B cell (primary cell): Measurements from ENCODE around the gene CR1L. TPM values are rescaled to one million over a fixed set of nuclear protein-coding genes. Genes with fewer than 3 reads are reported as not detected.

ENCODE experiments used
- ATAC-seq: fragments of 200-7000 bp; cut with Tn5 transposase; one replicate; pipeline ENCODE4 v1.10.0; 2021; ENCODE audit warnings: low read depth, mild to moderate bottlenecking, moderate number of reproducible peaks, moderate library complexity
- CTCF ChIA-PET: fragments of 350-600 bp; sonication (Branson Sonifier 250); formaldehyde crosslinking; loops from one replicate; lab custom pipeline; 2021; ENCODE audit warnings: antibody characterized with exemption, inconsistent platforms; lab: Charles Lee
- POLR2A ChIA-PET: fragments of 350-600 bp; sonication (Branson Sonifier 250); formaldehyde crosslinking; loops from one replicate; lab custom pipeline; 2021; ENCODE audit warnings: antibody characterized with exemption; lab: Charles Lee
- DNase-seq: peaks from one replicate; pipeline ENCODE4 v3.0.0; 2013
- H2AFZ ChIP-seq: 2 replicates; pipeline ENCODE4 v1.6.1; 2012; ENCODE audit warnings: mild to moderate bottlenecking, low read depth, low read length; ENCODE audit not compliant: insufficient read depth, poor library complexity, severe bottlenecking
- H3K27ac ChIP-seq, 2 donors: 1 replicate in 1 of 2; 2 replicates in 1 of 2; pipeline ENCODE4 v1.5.1; 2012 to 2013; ENCODE audit warnings: low read length in 2 of 2, mild to moderate bottlenecking in 2 of 2, moderate library complexity in 1 of 2
- H3K27me3 ChIP-seq, 4 experiments: fragments of 200-600 bp in 1 of 4; sonication (generic) in 1 of 4; replicated peaks in 1 of 4; 1 replicate in 2 of 4; 2 replicates in 2 of 4; pipeline versions ENCODE4 v1.6.1 to v1.7.0; 2013 to 2016; ENCODE audit warnings: low read length in 3 of 4, mild to moderate bottlenecking in 2 of 4, mixed read lengths in 1 of 4, moderate library complexity in 1 of 4; ENCODE audit not compliant: insufficient read depth in 4 of 4, control insufficient read depth in 3 of 4; ENCODE audit errors: control extremely low read depth in 1 of 4
- H3K36me3 ChIP-seq, 2 experiments: replicated peaks in 1 of 2; 1 replicate in 1 of 2; 2 replicates in 1 of 2; pipeline versions ENCODE4 v1.6.1 to v1.7.1; 2013; ENCODE audit warnings: low read length in 1 of 2; ENCODE audit not compliant: insufficient read depth in 2 of 2, control insufficient read depth in 1 of 2; ENCODE audit errors: control extremely low read depth in 1 of 2, extremely low read depth in 1 of 2
- H3K4me1 ChIP-seq, 2 donors: fragments of 200-600 bp in 1 of 2; sonication (generic) in 1 of 2; 1 replicate in 1 of 2; 2 replicates in 1 of 2; pipeline versions ENCODE4 v1.5.1 to v1.6.1; 2013 to 2017; ENCODE audit warnings: low read length in 2 of 2; ENCODE audit not compliant: control insufficient read depth in 2 of 2, insufficient read depth in 2 of 2
- H3K4me2 ChIP-seq: replicated peaks from 2 replicates; pipeline ENCODE3; 2012; ENCODE audit warnings: mild to moderate bottlenecking, low read depth, low read length; ENCODE audit not compliant: poor library complexity, severe bottlenecking
- H3K4me3 ChIP-seq, 5 experiments: fragments of 200-600 bp in 1 of 5; sonication (generic) in 1 of 5; 1 replicate in 3 of 5; 2 replicates in 2 of 5; pipeline versions ENCODE4 v1.5.1 to v1.7.0; 2011 to 2016; ENCODE audit warnings: low read length in 4 of 5, mild to moderate bottlenecking in 4 of 5, low read depth in 2 of 5, control low read depth in 1 of 5, moderate library complexity in 1 of 5; ENCODE audit not compliant: insufficient read depth in 1 of 5; ENCODE audit errors: control extremely low read depth in 1 of 5, extremely low read depth in 1 of 5
- H3K79me2 ChIP-seq: fragments of 200-600 bp; sonication (generic); one replicate; pipeline ENCODE4 v1.6.0; 2016; ENCODE audit warnings: low read length; ENCODE audit not compliant: control insufficient read depth, insufficient read depth
- H3K9ac ChIP-seq: fragments of 200-600 bp; sonication (generic); 2 replicates; pipeline ENCODE4 v1.6.1; 2017; ENCODE audit warnings: mild to moderate bottlenecking, low read length, moderate library complexity
- H3K9me3 ChIP-seq, 3 donors: one replicate each; pipeline versions ENCODE4 v1.6.1 to v1.7.1; 2013; ENCODE audit warnings: low read length in 2 of 3; ENCODE audit not compliant: control insufficient read depth in 2 of 3, insufficient read depth in 1 of 3; ENCODE audit errors: control extremely low read depth in 1 of 3
- H4K20me1 ChIP-seq: 2 replicates; pipeline ENCODE4 v1.6.0; 2012; ENCODE audit warnings: mild to moderate bottlenecking, low read length; ENCODE audit not compliant: insufficient read depth, control insufficient read depth, poor library complexity, severe bottlenecking
- H3K27ac Mint-ChIP-seq: one replicate; pipeline ENCODE4 v1.8.0; 2021; ENCODE audit warnings: mixed read lengths
- H3K27me3 Mint-ChIP-seq: one replicate; pipeline ENCODE4 v1.8.0; 2021; ENCODE audit warnings: mixed read lengths
- H3K4me1 Mint-ChIP-seq: one replicate; pipeline ENCODE4 v1.8.0; 2021; ENCODE audit warnings: mixed read lengths
- H3K4me3 Mint-ChIP-seq: one replicate; pipeline ENCODE4 v1.8.0; 2021; ENCODE audit warnings: mixed read lengths
- H3K9me3 Mint-ChIP-seq: one replicate; pipeline ENCODE4 v1.8.0; 2022; ENCODE audit warnings: mixed read lengths; ENCODE audit not compliant: insufficient read depth
- CTCF ChIP-seq: fragments of 200-600 bp; IDR thresholded peaks from one replicate; pipeline ENCODE4 v1.8.0; 2022; ENCODE audit warnings: antibody characterized with exemption, mild to moderate bottlenecking
- EZH2 ChIP-seq: IDR thresholded peaks from 2 replicates; pipeline ENCODE4 v1.6.1; 2012; ENCODE audit warnings: borderline replicate concordance, low read depth, mild to moderate bottlenecking, moderate library complexity, low read length; ENCODE audit not compliant: insufficient read depth, poor library complexity, severe bottlenecking
- WGBS: methylation state at CpG from one replicate; pipeline ENCODE4 v1.1.5; 2013; ENCODE audit warnings: missing lambda C conversion rate; ENCODE audit not compliant: insufficient coverage; 5-methylcytosine and 5-hydroxymethylcytosine counted together
- intact Hi-C: fragments of 100-400 bp; cut with micrococcal nuclease; formaldehyde crosslinking; loops from one replicate; pipeline ENCODE4 v1.10.0; 2022
- polyA plus RNA-seq: library from polyadenylated mRNA; depleted of rRNA; stranded (reverse); fragments of >200 nt; gene quantifications from 2 replicates; pipeline ENCODE4 v1.2.3, GENCODE V29; 2012
- total RNA-seq, 2 donors: library from RNA; stranded (reverse); fragments of 120-200 nt in 1 of 2; gene quantifications; 1 replicate in 1 of 2; 2 replicates in 1 of 2; pipeline versions ENCODE4 v1.2.3 to v1.2.4, GENCODE V29; 2013 to 2022

CR1L gene
- total and polyA plus RNA-seq, 2 donors (not counting 1 experiment from before 2014, with no cell fraction given), result 0.07 to 0.59 TPM

DNA sequence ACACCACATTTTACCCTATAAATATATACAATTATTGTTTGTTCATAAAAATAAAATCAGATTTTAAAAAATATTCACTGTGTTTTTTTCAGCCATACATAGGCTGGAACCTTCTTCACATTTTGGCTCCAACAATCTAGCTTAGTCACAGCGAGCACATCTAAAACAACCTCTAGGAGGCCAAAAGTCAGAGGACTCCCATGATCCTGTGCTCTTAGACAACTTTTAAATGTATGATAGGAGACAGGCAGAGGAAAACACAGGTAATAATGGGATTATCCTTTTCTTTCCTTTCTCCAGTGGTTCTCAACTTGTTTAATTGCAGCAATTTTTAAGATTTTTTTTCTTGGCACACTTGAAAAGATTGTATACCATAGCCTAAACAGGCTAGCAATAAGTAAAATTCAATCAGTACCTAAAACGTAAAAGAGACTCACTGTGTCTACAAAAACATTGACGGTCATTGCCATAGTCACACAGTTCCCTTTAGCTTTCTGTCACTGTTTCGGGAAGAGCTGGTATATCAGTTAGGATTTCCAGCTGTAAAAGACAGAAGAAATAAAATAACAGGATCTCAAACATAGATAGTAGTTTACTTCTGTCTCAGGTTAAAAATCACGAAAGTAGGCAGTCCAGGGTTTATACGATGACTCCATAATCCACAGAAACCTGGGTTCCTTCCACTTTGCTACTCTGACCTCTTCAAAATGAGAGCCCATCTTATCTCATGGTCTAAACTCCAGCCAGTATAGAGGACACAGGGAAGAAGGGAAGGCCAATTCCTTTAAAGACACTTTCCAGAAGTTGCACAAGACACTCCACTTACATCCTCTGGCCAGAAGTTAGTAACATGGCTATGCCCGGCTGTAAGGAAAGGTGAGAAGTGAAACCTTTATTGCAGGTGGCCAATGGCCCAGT is 39.2 kb upstream of the CR1L start:
- H3K79me2 ChIP-seq, result no peaks in the 10 kb centered on the region
- Mint-ChIP-seq H3K27ac (no peak overlapping the region), H3K27me3 (no peaks in the 10 kb centered on the region), H3K4me1 (no peaks in the 10 kb centered on the region), H3K4me3 (no peak overlapping the region), H3K9me3 (no peaks in the 10 kb centered on the region)
- no peaks in the 10 kb centered on the region for H3K27me3 ChIP-seq
- H3K27ac ChIP-seq, result no peak overlapping the region
- DNase-seq (no peak), ATAC-seq (no peak)
- H3K9ac ChIP-seq, result no peak overlapping the region
- intact Hi-C loops, result no loop called here
- H3K9me3 ChIP-seq, result no peaks in the 10 kb centered on the region
- no peak overlapping the region for H3K4me3 ChIP-seq
- H3K36me3 ChIP-seq, result peaks cover 12 to 32% of the 10 kb centered on the region in 2 experiments
- POLR2A ChIA-PET, result no interaction called here
- TF ChIP-seq CTCF (no peak), EZH2 (no peak)
- WGBS, result 100% methylated on average over 1 of the region's 7 CpGs
- H3K4me1 ChIP-seq, result no peaks in the 10 kb centered on the region
- no peak overlapping the region for H2AFZ ChIP-seq
- no peak overlapping the region for H3K4me2 ChIP-seq
- H4K20me1 ChIP-seq, result no peaks in the 10 kb centered on the region
- CTCF ChIA-PET, result interaction anchor here (1.2 to 2.6 kb wide), 2 partner anchors 14 kb away, joined by 4 to 6 read pairs; no protein-coding TSS in a partner anchor

DNA sequence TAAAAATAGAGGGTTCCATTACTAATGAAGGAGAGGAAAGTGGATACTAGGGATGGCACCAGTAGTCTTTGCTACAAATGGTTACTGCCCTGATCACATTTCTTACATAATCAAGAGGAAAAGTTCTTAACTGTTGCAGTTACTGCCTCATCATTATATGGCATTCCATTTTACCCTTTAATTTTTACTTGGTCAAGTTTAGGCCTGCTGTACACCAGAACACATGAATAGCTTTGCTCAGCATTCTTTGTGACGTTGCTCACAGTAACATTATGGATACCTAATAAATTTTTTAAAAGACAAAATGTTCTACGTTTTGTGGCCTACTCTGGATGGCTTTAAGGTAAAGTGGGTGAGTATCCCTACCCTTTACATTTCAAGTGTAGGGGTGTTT is 38.6 kb upstream of the CR1L start:
- Mint-ChIP-seq H3K4me3 (no peak overlapping the region), H3K27ac (no peak overlapping the region), H3K9me3 (no peaks in the 10 kb centered on the region), H3K4me1 (no peaks in the 10 kb centered on the region), H3K27me3 (no peaks in the 10 kb centered on the region)
- ATAC-seq, result no peak
- WGBS, result no CpG with 5 or more reads among the region's 2 CpGs
- TF ChIP-seq CTCF (no peak), EZH2 (no peak)
- ChIA-PET POLR2A (no interaction called here), CTCF (interaction anchor here (1.2 kb wide), 1 partner anchor 13 kb away, joined by 4 read pairs; no protein-coding TSS in a partner anchor)
- intact Hi-C loops, result no loop called here
- no peaks in the 10 kb centered on the region for H3K79me2 ChIP-seq
- no peak for DNase-seq
- H3K9ac ChIP-seq, result no peak overlapping the region
- no peaks in the 10 kb centered on the region for H4K20me1 ChIP-seq
- H3K4me1 ChIP-seq, result no peaks in the 10 kb centered on the region
- no peak overlapping the region for H3K4me3 ChIP-seq
- no peak overlapping the region for H3K27ac ChIP-seq
- H3K4me2 ChIP-seq, result no peak overlapping the region
- no peaks in the 10 kb centered on the region for H3K9me3 ChIP-seq
- no peaks in the 10 kb centered on the region for H3K27me3 ChIP-seq
- H2AFZ ChIP-seq, result no peak overlapping the region
- peaks cover 12 to 35% of the 10 kb centered on the region in 2 experiments for H3K36me3 ChIP-seq
